GM21390 (cell line): ENCODE data around the gene CDK6.

Experiments used
- ATAC-seq: cut with Tn5 transposase; IDR thresholded peaks from one replicate; pipeline ENCODE4 v1.9.1; 2021; ENCODE audit not compliant: unreplicated experiment

CDK6 gene

DNA sequence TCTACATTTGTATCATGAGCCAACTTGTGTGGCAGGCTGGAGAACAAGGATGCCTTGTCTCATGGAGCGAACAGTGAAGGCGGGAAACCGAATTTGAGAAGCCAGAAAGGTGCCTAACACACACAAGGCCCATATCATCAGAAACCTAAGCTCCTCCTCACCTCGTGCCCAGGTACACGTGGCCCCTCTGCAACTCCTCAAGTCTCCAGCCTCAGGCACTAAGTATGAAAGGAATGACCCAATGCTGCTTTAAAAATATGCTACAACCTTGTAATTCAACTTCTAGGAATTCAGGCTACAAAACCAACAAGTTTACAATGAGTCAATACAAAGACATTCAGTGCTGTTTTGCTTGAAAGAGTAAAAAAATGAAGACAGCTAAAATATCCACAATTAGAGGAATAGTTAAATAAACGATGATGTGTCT lies 95.7 kb downstream of the CDK6 start:
- ATAC-seq = no peak

DNA sequence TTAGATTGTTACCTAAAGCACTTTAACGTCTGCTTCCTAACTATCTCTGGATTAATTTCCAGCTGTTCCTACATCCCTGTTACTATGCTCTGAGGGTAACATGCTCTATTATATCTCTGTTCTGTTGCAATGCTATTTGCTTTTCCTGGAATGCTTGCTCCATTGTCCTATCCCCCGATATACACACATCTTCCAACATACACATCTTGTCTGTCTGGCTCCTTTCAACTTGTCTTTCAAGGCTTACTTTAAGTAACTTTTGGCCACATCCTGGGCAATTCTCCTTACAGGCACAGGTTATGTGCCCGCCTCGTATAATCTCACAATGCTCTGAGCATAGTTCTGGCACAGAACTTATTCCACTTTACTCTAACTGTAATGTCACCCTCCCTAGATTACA lies 96.2 kb downstream of the CDK6 start:
- no peak for ATAC-seq

DNA sequence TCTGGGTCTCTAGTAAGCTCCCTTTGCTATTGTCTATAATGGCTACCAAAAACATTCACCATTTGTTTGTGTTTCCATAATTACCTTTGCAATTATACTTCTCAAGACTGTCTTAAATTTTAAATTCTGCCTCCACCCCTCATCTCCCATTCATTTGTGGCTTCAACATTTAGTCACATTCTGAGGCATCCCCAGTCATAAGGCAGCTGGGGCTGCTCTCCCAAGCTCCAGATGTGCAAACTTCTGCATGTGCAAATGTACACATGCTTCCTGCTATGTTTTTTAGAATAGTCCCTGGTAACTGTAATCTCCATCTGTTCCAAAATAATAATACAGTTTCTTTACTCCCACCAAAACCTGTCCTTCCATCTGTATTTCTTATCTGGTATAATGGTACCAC lies 97.3 kb downstream of the CDK6 start:
- no peak for ATAC-seq

DNA sequence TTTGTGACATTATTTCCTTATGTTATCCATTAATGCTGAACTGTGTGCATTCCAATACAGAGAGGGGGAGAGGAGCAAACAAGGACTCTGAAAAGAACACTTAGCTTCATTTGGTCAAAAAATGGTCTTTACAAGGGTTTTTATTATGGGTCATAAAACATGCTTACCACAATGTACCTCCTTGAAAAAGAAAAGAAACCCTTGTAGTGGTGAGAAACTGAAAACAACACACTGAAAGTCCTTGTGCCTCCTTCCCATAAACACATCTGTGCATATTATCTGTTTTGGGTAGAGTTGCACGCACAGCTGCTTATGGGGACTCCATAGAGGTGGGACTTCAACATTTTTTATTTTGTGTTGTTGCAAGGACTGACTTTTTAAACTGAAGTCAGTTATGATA lies 98.7 kb downstream of the CDK6 start:
- ATAC-seq = peak; percentile 97

DNA sequence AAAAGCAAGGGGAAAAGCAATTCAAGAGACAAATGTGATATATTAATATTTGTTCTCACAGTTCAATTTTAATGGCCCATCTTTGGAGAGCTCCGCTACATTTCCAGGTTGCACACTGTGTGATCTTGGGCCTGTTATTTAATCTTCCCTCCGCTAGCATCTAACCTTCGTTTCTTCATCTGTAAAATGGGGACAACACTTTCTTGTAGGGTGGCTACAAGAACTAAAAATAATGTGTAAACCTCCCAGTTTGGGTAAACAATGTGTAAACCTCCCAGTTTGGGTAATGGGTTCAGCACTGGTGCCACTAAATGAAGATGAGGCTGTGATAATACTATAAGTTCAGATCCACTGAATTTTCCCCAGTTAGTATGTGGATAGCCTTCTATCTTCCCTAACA lies 99.5 kb downstream of the CDK6 start:
- no peak for ATAC-seq

DNA sequence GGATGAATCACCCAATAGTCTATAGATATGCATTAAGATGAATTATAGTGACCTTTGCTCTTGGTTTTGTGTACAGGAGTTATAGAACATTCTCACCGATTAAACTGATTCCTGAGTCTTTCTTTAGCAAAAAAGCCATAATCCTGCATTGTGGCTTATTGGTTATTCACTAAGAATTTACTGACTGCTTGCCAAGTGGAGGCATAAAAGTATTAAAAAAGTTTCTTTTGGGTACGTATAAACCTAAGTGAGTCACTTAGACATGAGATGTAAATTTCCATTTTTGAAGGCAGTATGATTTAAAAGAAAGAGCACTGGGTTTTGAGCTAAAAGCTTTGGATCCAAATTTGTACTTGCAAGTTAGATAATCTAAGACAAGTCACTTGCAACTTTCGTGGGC lies 100.7 kb downstream of the CDK6 start:
- ATAC-seq = no peak

DNA sequence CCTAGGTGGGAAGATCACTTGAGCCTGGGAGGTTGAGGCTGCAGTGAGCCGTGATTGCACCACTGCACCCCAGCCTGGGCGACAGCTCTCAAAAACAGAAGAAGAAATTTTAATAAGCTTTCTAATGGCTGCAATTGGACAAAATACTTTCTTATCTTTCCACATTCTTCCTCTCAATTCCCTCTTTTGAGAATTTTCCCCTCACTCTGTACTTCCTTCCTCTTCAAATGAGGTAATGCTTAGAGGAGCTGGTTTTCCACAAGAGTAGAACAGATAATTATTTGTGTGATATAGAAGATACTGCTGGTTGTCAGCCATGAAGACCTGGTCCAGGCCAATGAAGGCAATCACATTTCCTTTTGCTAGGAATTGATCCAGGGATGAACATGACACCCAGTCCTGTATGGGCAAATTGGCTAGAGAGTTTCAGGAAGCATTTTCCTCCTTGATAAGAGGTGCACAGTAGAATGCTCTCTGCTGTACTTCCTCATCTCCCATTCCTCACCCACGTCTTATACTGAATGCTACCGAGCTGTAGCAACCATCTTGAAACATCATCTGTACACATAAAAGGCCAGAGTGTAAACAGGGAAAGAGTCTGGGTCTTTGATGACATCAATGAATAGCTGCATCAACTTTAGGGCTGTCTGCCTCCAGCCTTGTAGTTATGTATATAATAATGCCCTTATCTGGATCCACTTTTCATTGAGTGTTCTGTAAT lies 103.9 kb downstream of the CDK6 start:
- ATAC-seq = no peak

DNA sequence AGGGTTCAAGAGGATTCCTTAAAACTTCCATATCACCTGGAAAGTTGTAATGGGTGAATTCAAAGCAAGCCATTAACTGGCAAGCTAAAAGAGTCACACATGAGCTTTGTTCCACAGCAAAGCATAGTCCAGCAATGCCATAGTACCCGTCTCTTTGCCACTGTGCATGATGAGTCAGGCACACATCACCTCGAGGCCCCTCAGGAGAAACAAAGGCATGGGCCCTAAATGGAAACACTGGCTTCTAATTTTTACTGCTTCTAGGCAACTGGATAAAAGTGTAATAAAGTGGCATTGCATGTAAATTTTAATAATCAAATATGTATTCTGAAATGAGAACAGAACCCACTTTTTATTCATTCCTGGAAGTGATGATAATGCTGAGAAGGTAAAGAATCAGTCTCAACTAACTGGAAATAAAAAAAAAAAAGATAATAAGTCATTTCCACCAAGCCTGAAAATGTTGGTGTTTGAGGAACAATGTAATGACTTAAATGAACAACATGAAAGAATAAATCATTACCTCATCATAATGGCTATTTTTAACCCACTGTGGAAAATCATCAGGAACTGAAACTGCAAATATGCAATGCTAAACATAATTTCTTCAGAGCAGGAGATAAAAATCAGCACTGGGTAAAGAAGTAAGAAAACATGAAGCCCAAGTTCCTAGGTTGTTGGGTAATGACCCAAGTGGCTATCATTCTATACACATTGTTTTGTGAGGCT lies 104.9 kb downstream of the CDK6 start:
- ATAC-seq = no peak

DNA sequence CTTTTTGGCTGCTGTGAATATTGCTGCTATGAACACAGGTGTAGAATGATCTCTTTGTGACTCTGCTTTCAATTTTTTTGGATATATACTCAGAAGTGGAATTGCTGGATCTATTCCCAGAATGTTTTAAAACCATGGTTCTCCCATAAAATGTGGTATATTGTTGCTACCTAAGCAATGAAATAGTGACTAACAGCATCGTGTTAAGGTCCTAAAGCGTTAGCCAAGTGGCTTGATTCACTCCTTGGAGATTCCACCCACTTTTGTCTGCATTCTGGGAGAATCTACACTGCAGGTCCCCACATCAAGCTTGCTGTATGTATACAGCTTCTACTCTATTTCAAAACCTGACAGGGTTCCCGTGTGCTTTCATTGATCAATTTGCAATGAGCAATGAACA lies 105.6 kb downstream of the CDK6 start:
- ATAC-seq = no peak

DNA sequence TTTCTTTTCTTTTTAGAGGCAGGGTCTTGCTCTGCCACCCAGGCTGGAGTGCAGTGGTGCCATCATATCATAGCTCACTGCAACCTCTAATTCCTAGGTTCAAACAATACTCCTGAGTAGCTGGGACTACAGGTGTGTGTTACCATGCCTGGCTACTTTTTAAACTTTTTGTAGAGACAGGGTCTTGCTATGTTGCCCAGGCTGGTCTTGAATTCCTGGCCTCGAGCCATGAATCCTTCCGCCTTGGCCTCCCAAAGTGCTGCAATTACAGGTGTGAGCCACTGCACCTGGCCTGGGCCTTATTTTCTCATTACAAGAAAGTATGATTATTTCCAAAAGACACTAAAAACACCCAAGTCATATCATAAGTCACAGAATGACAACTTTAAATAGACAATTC lies 106.6 kb downstream of the CDK6 start:
- ATAC-seq = no peak

DNA sequence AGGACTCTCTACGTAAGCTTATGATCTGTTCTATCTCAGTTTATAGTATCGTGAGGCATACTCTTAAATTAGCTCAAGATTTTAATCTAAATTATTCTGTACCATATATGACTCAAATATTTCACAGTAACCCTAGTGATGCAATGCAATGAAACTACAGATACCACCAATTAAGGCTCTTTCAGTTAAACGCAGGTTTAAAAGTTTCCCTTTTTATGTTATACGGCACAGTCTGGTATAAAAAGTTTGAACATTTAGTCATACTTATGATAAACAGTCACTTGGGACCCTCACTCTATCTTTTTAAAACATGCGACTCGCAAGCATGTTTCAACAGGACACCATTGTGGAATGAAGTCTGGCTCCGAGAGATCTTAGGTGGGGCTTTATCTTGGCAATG lies 107.2 kb downstream of the CDK6 start:
- ATAC-seq = no peak

DNA sequence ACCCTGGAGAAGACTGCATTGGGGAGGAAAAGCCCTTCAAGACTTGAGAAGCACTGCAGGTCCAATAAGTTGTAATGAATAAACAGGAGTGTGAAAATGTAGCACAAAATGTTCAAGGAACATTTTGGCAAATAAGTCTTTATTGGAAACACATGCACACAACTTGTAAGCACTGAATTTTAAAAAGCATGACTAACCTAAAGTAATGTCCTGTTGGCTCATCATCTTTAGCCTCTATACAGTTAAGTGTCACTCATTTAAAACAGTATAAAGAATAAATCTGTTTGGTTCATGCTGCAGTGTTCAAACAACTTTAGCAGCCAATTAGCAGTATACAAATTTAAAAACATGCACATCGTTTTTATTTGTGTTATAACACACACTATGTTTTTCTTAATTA lies 108.6 kb downstream of the CDK6 start:
- ATAC-seq = no peak

DNA sequence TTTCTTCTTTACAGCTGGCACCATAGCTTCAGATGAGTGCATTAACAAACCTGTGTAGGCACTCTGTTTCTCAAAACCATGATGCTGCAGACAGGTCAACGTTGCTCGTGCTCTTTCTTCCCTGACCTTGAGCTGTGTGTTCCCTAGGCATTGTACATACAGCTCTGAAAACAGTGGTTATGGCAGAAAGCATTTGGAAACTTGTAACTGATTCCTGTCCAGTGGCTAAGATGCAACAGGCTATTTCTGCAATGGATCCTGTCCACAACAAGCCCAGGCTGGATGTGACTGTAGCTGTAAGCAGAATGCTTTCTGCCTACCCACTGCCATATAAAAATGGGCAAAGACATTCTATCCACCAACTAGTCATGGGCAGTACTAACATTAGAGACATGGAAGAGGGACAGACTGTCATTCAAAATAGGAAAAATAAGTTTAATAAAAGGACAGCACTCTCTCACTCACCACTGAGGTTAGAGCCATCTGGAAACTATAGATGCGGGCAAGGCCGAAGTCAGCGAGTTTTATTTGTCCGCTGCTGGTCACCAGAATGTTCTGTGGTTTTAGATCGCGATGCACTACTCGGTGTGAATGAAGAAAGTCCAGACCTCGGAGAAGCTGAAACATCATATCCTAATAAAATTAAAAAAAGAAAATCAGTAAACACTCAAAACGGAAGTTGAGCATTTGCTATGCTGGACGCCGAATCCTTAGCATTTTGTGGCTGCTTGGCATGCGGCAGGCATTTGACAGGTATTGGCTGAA lies 111.0 kb downstream of the CDK6 start:
- ATAC-seq = no peak

DNA sequence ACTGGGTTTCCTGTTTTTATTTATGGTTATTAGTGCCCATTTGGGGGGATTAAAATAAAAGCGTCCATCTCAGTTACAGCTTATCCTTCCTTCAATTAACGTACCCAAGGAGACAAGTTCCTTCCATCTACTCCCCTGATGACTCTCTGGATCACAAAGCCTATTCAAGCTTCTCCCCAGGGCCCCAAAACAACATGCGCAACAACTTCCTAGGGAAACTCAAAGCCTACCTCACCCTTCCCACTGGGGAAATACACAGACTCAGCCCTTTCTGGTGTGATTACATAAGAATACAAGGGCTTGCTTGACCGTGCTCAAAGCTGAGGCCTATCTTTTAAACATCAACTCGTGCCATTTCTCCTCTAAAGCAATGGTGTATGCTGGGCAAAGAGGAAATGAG lies 112.4 kb downstream of the CDK6 start:
- ATAC-seq = no peak

DNA sequence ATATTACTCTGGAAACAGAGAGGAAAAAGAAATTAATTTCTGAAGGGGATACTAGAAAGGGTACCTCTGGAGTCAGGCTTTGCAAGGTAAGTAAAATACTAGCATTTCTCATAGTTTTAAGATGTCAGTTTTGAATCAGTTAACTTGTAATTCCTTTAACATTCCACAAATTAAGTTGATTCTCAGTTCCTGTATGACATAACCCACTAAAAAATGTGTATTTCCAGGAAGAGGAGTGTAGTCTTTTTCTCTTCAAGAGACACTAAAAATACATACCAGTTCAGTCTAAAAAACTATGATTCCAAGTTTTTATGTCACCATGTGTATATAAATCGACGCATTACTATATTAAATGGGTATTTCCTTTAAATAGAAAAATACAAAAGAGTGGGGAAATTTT lies 113.2 kb downstream of the CDK6 start:
- no peak for ATAC-seq

DNA sequence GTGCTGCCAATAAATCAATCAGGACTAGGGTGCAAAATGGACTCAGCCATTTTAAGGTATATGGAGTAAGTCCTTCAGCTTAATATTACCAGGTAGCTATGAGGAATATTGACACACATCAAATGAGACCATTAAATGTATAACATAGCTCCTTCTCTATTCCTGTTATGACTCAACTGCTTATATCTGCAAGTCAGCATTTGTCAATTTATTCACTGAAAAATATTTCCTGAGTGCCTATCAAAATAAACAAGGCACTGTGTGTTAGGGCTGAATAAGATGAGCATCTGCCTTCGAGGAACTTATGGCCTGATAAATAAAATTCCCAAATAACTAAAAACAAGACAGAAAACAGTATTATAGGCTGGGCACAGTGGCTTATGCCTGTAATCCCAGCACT lies 113.8 kb downstream of the CDK6 start:
- no peak for ATAC-seq

DNA sequence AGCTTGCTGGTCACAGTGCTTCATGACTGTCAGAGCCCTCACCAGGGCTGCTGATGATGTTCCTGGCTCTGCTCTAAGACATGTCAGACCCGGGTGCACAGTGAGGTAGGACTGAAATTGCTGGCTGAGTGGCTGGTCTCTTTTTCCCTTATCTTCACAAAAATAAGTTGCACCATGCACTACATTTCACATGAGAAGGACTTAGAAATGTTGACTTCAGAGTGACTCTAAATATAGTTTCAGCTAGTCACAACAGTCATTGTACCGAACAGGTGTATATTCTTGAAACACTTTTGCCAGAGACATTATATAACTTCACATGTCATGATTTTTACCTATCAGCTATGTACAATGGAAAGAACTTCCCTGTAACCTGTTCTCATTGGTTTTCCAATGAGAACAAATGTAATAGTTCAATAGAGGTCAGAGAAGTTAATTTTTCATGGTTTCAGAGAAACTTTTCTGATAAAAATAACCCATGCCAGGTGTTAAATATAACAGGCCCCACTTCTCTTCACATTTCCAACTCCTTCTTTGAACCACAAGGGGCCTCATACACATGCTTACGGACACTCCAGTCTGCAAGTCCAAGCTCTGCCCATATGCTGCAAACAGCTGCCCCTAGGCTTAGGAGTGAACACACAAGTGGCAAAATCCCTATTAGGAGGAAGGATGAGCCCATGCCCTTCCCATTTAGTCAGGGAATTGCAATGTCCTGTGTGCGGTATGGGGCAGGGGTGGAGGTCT lies 115.6 kb downstream of the CDK6 start:
- ATAC-seq = peak; percentile 65

DNA sequence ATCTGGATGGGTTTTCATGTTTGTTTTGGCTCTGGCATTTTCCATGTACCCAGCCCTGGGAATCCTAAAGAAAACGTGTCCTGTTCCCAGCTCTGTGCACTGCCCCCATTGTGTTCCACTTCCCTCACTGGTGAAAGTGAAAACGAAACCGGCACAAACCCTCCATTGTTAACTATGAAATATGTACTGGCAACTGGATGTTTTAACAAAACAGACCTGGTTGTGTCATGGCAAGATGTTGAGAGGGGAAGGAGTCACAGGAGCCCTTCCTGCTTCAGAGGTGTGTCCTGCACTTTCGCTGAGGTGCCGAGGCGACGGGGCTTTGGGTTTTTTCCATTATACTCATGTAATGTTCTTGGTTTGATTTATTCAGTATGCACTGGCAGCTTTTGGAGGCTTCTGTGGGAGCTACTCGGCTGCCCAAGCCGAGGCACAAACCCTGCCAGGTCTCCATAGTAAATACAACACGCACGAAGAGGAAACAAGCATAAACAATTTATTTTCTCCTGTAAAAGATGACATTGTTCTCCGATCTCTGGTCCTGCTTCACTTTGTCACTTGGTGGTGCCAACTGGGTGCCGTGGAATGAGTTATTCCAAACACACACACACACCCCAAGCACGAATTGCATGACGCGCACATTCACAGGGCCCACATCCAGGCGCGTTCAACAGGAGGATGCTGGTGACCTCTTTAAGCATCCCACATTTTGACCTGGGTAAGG lies 118.2 kb downstream of the CDK6 start:
- ATAC-seq = peak; percentile 56

DNA sequence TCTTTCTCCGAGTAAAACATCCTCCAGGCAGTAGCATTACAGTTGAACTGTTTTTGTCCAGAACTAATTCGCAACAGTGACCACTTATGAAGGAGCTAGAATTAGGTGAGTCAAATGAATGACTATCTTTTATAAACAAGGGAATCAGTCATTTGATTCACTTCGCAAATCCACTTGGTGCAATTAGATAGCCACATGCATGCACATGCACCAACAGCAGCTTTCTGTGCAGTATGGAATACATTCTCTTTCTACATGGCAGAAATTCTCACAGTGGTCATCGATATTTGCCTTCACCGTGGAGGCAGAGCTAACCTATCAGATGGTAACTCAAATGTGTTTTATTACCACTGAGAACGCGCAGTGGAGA lies 118.8 kb downstream of the CDK6 start:
- no peak for ATAC-seq

DNA sequence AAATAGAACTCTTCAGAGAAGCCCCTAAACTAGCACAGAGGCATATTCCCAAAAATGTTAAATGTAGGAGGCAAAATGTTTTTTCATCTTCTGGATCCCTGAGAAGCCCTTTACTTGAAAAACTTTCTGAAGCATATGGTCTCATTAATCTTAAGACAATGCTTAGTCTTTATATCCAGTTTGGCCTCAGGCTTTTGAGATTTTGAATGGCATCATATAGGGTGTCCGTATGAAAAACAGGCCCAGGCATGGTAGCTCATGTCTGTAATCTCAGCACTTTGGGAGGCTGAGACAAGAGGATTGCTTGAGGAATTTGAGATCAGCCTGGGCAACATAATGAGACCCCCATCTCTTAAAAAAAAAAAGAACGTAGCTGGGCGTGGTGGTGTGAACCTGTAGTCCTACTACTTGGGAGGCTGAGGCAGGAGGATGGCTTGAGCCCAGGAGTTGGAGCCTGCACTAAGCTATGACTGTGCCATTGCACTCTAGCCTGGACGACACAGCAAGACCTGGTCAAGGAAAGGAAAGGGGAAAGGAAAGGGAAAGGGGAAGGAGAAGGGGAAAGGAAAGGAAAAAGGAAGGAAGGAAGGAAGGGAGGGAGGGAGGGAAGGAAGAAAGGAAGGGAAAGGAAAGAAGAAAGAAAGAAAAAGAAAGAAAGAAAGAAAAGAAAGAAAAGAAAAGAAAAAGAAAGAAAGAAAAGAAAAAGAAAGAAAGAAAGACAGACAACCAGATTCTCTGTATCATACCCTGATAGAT lies 119.4 kb downstream of the CDK6 start:
- no peak for ATAC-seq
